Measurements from ENCODE around the gene MST1.

MST1 gene

GRCh38 chr3:49707113-49707480, 17.8 kb upstream of the MST1 start:
- H3K9ac ChIP-seq (ENCODE audit: low read length) = no peak overlapping the region
- no peaks in the 10 kb centered on the region for H3K4me1 ChIP-seq (ENCODE audit: control insufficient read depth, insufficient read depth, low read length)
- DNase-seq (ENCODE audit: low read depth) = no peak
- no peak overlapping the region for H3K4me3 ChIP-seq (ENCODE audit: low read length)
- H3K27me3 ChIP-seq (replicated peaks; ENCODE audit: control insufficient read depth, insufficient read depth, low read length) = no peaks in the 10 kb centered on the region
- H3K36me3 ChIP-seq (ENCODE audit: control insufficient read depth, insufficient read depth, low read length, severe bottlenecking) = peaks cover 46% of the 10 kb centered on the region
- no peaks in the 10 kb centered on the region for H3K9me3 ChIP-seq (ENCODE audit: control insufficient read depth, low read length)

- H3K4me3 ChIP-seq (ENCODE audit: low read length) = no peak overlapping the region
- no peaks in the 10 kb centered on the region for H3K9me3 ChIP-seq (ENCODE audit: control insufficient read depth, low read length)
- DNase-seq (ENCODE audit: low read depth) = no peak
- H3K4me1 ChIP-seq (ENCODE audit: control insufficient read depth, insufficient read depth, low read length) = no peaks in the 10 kb centered on the region
- no peak overlapping the region for H3K9ac ChIP-seq (ENCODE audit: low read length)
- H3K36me3 ChIP-seq (ENCODE audit: control insufficient read depth, insufficient read depth, low read length, severe bottlenecking) = peaks cover 43% of the 10 kb centered on the region
- H3K27me3 ChIP-seq (replicated peaks; ENCODE audit: control insufficient read depth, insufficient read depth, low read length) = no peaks in the 10 kb centered on the region
Observed at GRCh38 chr3:49706456-49707112, 17.3 kb upstream of the MST1 start.

- Histone ChIP-seq H3K27me3 (replicated peaks; ENCODE audit: control insufficient read depth, insufficient read depth, low read length) (no peaks in the 10 kb centered on the region), H3K9ac (ENCODE audit: low read length) (no peak overlapping the region), H3K4me3 (ENCODE audit: low read length) (no peak overlapping the region), H3K36me3 (ENCODE audit: control insufficient read depth, insufficient read depth, low read length, severe bottlenecking) (peaks cover 41% of the 10 kb centered on the region), H3K4me1 (ENCODE audit: control insufficient read depth, insufficient read depth, low read length) (no peaks in the 10 kb centered on the region), H3K9me3 (ENCODE audit: control insufficient read depth, low read length) (no peaks in the 10 kb centered on the region)
- DNase-seq (ENCODE audit: low read depth) = no peak
Observed at GRCh38 chr3:49705390-49705960, 16.2 kb upstream of the MST1 start.

GRCh38 chr3:49704629-49705028, 15.4 kb upstream of the MST1 start:
- Histone ChIP-seq H3K36me3 (ENCODE audit: control insufficient read depth, insufficient read depth, low read length, severe bottlenecking) (peaks cover 41% of the 10 kb centered on the region), H3K9me3 (ENCODE audit: control insufficient read depth, low read length) (no peaks in the 10 kb centered on the region), H3K4me1 (ENCODE audit: control insufficient read depth, insufficient read depth, low read length) (no peaks in the 10 kb centered on the region), H3K9ac (ENCODE audit: low read length) (no peak overlapping the region), H3K27me3 (replicated peaks; ENCODE audit: control insufficient read depth, insufficient read depth, low read length) (no peaks in the 10 kb centered on the region), H3K4me3 (ENCODE audit: low read length) (no peak overlapping the region)
- no peak for DNase-seq (ENCODE audit: low read depth)

GRCh38 chr3:49703956-49704355, 14.7 kb upstream of the MST1 start:
- no peak for DNase-seq (ENCODE audit: low read depth)
- Histone ChIP-seq H3K4me3 (ENCODE audit: low read length) (no peak overlapping the region), H3K9me3 (ENCODE audit: control insufficient read depth, low read length) (no peaks in the 10 kb centered on the region), H3K27me3 (replicated peaks; ENCODE audit: control insufficient read depth, insufficient read depth, low read length) (no peaks in the 10 kb centered on the region), H3K36me3 (ENCODE audit: control insufficient read depth, insufficient read depth, low read length, severe bottlenecking) (peaks cover 41% of the 10 kb centered on the region), H3K9ac (ENCODE audit: low read length) (no peak overlapping the region), H3K4me1 (ENCODE audit: control insufficient read depth, insufficient read depth, low read length) (peaks cover 5% of the 10 kb centered on the region)

- Histone ChIP-seq H3K36me3 (ENCODE audit: control insufficient read depth, insufficient read depth, low read length, severe bottlenecking) (peaks cover 45% of the 10 kb centered on the region), H3K4me1 (ENCODE audit: control insufficient read depth, insufficient read depth, low read length) (peaks cover 5% of the 10 kb centered on the region), H3K9ac (ENCODE audit: low read length) (no peak overlapping the region), H3K4me3 (ENCODE audit: low read length) (no peak overlapping the region), H3K27me3 (replicated peaks; ENCODE audit: control insufficient read depth, insufficient read depth, low read length) (no peaks in the 10 kb centered on the region), H3K9me3 (ENCODE audit: control insufficient read depth, low read length) (no peaks in the 10 kb centered on the region)
- DNase-seq (ENCODE audit: low read depth) = peak; percentile 74
Observed at GRCh38 chr3:49703443-49703927, 14.2 kb upstream of the MST1 start.

GRCh38 chr3:49702672-49703071, 13.4 kb upstream of the MST1 start:
- no peak for DNase-seq (ENCODE audit: low read depth)
- Histone ChIP-seq H3K9ac (ENCODE audit: low read length) (no peak overlapping the region), H3K9me3 (ENCODE audit: control insufficient read depth, low read length) (no peaks in the 10 kb centered on the region), H3K36me3 (ENCODE audit: control insufficient read depth, insufficient read depth, low read length, severe bottlenecking) (peaks cover 53% of the 10 kb centered on the region), H3K27me3 (replicated peaks; ENCODE audit: control insufficient read depth, insufficient read depth, low read length) (no peaks in the 10 kb centered on the region), H3K4me3 (ENCODE audit: low read length) (no peak overlapping the region), H3K4me1 (ENCODE audit: control insufficient read depth, insufficient read depth, low read length) (peaks cover 5% of the 10 kb centered on the region)

GRCh38 chr3:49701388-49702077, 12.3 kb upstream of the MST1 start:
- peaks cover 50% of the 10 kb centered on the region for H3K36me3 ChIP-seq (ENCODE audit: control insufficient read depth, insufficient read depth, low read length, severe bottlenecking)
- H3K9ac ChIP-seq (ENCODE audit: low read length) = no peak overlapping the region
- peak; percentile 45 for DNase-seq (ENCODE audit: low read depth)
- no peak overlapping the region for H3K4me3 ChIP-seq (ENCODE audit: low read length)
- peaks cover 5% of the 10 kb centered on the region for H3K4me1 ChIP-seq (ENCODE audit: control insufficient read depth, insufficient read depth, low read length)
- H3K9me3 ChIP-seq (ENCODE audit: control insufficient read depth, low read length) = no peaks in the 10 kb centered on the region
- no peaks in the 10 kb centered on the region for H3K27me3 ChIP-seq (replicated peaks; ENCODE audit: control insufficient read depth, insufficient read depth, low read length)

GRCh38 chr3:49700453-49701128, 11.3 kb upstream of the MST1 start:
- no peaks in the 10 kb centered on the region for H3K9me3 ChIP-seq (ENCODE audit: control insufficient read depth, low read length)
- peaks cover 41% of the 10 kb centered on the region for H3K36me3 ChIP-seq (ENCODE audit: control insufficient read depth, insufficient read depth, low read length, severe bottlenecking)
- H3K4me3 ChIP-seq (ENCODE audit: low read length) = no peak overlapping the region
- peaks cover 5% of the 10 kb centered on the region for H3K4me1 ChIP-seq (ENCODE audit: control insufficient read depth, insufficient read depth, low read length)
- H3K27me3 ChIP-seq (replicated peaks; ENCODE audit: control insufficient read depth, insufficient read depth, low read length) = no peaks in the 10 kb centered on the region
- H3K9ac ChIP-seq (ENCODE audit: low read length) = no peak overlapping the region
- DNase-seq (ENCODE audit: low read depth) = no peak

GRCh38 chr3:49700014-49700413, 10.7 kb upstream of the MST1 start:
- H3K9ac ChIP-seq (ENCODE audit: low read length) = no peak overlapping the region
- H3K9me3 ChIP-seq (ENCODE audit: control insufficient read depth, low read length) = no peaks in the 10 kb centered on the region
- H3K4me1 ChIP-seq (ENCODE audit: control insufficient read depth, insufficient read depth, low read length) = peaks cover 5% of the 10 kb centered on the region
- H3K4me3 ChIP-seq (ENCODE audit: low read length) = no peak overlapping the region
- H3K27me3 ChIP-seq (replicated peaks; ENCODE audit: control insufficient read depth, insufficient read depth, low read length) = no peaks in the 10 kb centered on the region
- no peak for DNase-seq (ENCODE audit: low read depth)
- peaks cover 35% of the 10 kb centered on the region for H3K36me3 ChIP-seq (ENCODE audit: control insufficient read depth, insufficient read depth, low read length, severe bottlenecking)

GRCh38 chr3:49699281-49699979, 10.2 kb upstream of the MST1 start:
- H3K9me3 ChIP-seq (ENCODE audit: control insufficient read depth, low read length) = no peaks in the 10 kb centered on the region
- H3K4me3 ChIP-seq (ENCODE audit: low read length) = no peak overlapping the region
- peaks cover 5% of the 10 kb centered on the region for H3K4me1 ChIP-seq (ENCODE audit: control insufficient read depth, insufficient read depth, low read length)
- H3K9ac ChIP-seq (ENCODE audit: low read length) = peak overlapping the region; percentile 38
- peak; percentile 47 for DNase-seq (ENCODE audit: low read depth)
- no peaks in the 10 kb centered on the region for H3K27me3 ChIP-seq (replicated peaks; ENCODE audit: control insufficient read depth, insufficient read depth, low read length)
- peaks cover 32% of the 10 kb centered on the region for H3K36me3 ChIP-seq (ENCODE audit: control insufficient read depth, insufficient read depth, low read length, severe bottlenecking)

All from adipocyte (in vitro differentiated cells).